ENCODE results near the gene AHRR. TPM values are rescaled to one million over a fixed set of nuclear protein-coding genes. Genes with fewer than 3 reads are reported as not detected.
A peak's percentile ranks its signal among the peaks of the same experiment; 100 is the strongest.
"Not testable (repeated sequence)": the region's sequence is repeated elsewhere in the genome, so short reads cannot be mapped to it uniquely, and the experiment has no call there.

AHRR gene
- total RNA-seq, 1 donor, result 54.6 TPM

DNA sequence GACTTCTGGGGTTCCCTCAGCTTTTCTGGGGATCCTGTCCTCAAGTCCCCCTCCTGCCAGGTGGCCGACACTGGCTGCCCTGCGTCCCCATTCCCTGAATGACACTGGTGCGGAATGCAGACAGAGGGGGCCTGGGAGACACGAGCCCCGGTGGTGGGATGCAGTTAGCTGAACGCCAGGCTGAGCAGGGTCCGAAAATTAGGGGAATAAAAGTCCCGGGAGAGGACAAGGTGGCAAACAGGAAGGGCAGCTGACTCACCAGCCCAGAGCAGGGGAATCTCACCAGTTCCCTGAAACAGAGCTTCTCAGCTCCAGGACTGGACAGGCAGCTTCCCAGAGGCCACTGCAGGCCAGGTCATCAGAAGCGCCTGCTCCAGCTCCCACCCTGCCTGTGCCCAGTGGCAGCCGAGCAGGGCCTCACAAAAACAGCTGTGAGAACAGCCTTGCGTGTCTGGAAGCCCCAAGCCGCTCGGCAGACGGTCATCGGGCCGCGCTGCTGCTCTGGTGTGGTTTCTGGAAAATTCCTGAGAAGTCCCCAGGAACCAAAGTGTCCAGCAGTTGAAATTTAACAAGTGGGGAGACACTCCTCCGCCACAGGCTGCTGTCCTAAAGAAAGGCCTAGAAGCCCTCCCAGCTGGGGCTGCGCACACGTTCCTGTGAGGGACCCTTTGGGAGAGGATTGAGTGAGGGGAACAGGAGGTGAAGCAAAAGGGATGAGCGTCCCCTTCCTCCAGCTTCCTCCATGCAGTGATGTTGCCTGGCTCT, 73.8 kb downstream of the AHRR start:
- Histone ChIP-seq H3K36me3 (ENCODE audit: insufficient read depth, low read length) (peaks cover 19% of the 10 kb centered on the region), H4K20me1 (ENCODE audit: insufficient read depth, low read length) (no peaks in the 10 kb centered on the region), H3K27me3 (ENCODE audit: insufficient read depth, low read length) (no peaks in the 10 kb centered on the region), H3K4me1 (ENCODE audit: insufficient read depth, low read length) (peaks cover 32% of the 10 kb centered on the region), H2AFZ (ENCODE audit: low read length) (no peak overlapping the region), H3K4me2 (ENCODE audit: insufficient read depth, low read length) (peak overlapping the region; percentile 36), H3K9me3 (ENCODE audit: low read depth, low read length) (no peaks in the 10 kb centered on the region), H3K4me3 (ENCODE audit: insufficient read depth, low read length) (no peak overlapping the region), H3K27ac (ENCODE audit: low read depth, low read length) (peak overlapping the region; percentile 99), H3K79me2 (ENCODE audit: insufficient read depth, low read length) (peaks cover 32% of the 10 kb centered on the region)
- TF ChIP-seq, protein P1, sequence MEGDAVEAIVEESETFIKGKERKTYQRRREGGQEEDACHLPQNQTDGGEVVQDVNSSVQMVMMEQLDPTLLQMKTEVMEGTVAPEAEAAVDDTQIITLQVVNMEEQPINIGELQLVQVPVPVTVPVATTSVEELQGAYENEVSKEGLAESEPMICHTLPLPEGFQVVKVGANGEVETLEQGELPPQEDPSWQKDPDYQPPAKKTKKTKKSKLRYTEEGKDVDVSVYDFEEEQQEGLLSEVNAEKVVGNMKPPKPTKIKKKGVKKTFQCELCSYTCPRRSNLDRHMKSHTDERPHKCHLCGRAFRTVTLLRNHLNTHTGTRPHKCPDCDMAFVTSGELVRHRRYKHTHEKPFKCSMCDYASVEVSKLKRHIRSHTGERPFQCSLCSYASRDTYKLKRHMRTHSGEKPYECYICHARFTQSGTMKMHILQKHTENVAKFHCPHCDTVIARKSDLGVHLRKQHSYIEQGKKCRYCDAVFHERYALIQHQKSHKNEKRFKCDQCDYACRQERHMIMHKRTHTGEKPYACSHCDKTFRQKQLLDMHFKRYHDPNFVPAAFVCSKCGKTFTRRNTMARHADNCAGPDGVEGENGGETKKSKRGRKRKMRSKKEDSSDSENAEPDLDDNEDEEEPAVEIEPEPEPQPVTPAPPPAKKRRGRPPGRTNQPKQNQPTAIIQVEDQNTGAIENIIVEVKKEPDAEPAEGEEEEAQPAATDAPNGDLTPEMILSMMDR (IDR thresholded peaks at IDR 0.05; ENCODE audit: extremely low read depth, low read depth, low read length), result no peak
- DNase-seq (ENCODE audit: insufficient read length, low spot score, missing footprints), result peak; percentile 99

DNA sequence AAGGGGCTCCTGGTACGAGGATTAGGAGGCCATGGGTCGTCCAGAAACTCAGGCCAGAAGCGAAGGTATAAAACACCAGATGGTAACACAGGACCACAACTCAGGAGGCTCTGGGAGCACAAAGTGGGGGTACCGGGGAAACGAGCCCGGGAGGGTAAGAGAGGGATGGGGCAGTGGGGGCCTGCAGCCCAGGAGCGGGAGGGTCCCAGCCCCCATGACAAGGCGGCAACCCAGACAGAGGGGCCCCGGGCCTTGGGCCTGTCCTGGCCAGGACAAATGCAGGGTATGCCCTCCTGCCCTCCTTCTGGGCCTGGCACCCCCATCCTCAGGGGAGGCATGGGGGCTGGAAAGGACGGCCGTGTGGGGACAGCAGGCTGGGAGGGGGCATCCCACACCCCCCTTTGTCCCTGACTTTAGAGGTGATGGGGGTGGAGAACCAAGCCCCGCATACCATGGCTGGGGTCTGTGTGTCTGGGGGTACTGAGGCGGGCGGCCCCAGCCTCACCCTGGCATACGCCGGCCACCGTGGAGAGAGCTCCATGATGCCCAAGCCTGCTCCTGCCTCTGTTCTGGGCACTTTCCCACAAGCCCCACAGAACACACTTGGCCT, 74.5 kb downstream of the AHRR start:
- Histone ChIP-seq H3K36me3 (ENCODE audit: insufficient read depth, low read length) (peaks cover 19% of the 10 kb centered on the region), H3K4me2 (ENCODE audit: insufficient read depth, low read length) (no peak overlapping the region), H3K9me3 (ENCODE audit: low read depth, low read length) (no peaks in the 10 kb centered on the region), H2AFZ (ENCODE audit: low read length) (no peak overlapping the region), H3K4me1 (ENCODE audit: insufficient read depth, low read length) (peaks cover 39% of the 10 kb centered on the region), H3K79me2 (ENCODE audit: insufficient read depth, low read length) (peaks cover 34% of the 10 kb centered on the region), H3K27me3 (ENCODE audit: insufficient read depth, low read length) (no peaks in the 10 kb centered on the region), H4K20me1 (ENCODE audit: insufficient read depth, low read length) (no peaks in the 10 kb centered on the region), H3K4me3 (ENCODE audit: insufficient read depth, low read length) (no peak overlapping the region), H3K27ac (ENCODE audit: low read depth, low read length) (peak overlapping the region; percentile 99)
- no peak for DNase-seq (ENCODE audit: insufficient read length, low spot score, missing footprints)
- TF ChIP-seq, protein P1 (IDR thresholded peaks at IDR 0.05; ENCODE audit: extremely low read depth, low read depth, low read length), result no peak

DNA sequence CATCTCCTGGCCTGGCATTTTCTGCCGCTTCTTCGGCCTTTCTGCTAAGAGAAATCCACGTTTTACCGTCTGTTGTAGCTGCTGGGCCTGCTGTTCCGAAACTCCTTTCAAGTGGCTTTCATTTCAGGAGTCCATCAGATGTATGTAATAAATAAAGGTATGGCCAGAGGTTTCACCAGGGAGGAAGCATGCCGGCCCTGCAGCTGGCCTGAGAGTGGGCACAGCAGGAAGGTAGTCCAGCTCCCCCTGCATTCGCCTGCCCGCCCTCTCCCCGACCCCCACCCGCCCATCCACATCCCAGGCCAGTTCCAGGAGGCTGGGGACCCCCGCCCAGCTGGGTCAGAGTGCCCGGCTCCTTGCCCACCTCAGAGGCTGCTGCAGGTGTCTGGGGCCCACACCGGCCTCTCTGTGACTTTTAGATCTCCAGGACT, 75.0 kb downstream of the AHRR start:
- H4K20me1 ChIP-seq (ENCODE audit: insufficient read depth, low read length), result no peaks in the 10 kb centered on the region
- H3K4me3 ChIP-seq (ENCODE audit: insufficient read depth, low read length), result no peak overlapping the region
- H3K9me3 ChIP-seq (ENCODE audit: low read depth, low read length), result no peaks in the 10 kb centered on the region
- peak overlapping the region; percentile 99 for H3K27ac ChIP-seq (ENCODE audit: low read depth, low read length)
- no peak for DNase-seq (ENCODE audit: insufficient read length, low spot score, missing footprints)
- no peak overlapping the region for H2AFZ ChIP-seq (ENCODE audit: low read length)
- peaks cover 43% of the 10 kb centered on the region for H3K4me1 ChIP-seq (ENCODE audit: insufficient read depth, low read length)
- H3K36me3 ChIP-seq (ENCODE audit: insufficient read depth, low read length), result peaks cover 24% of the 10 kb centered on the region
- peaks cover 39% of the 10 kb centered on the region for H3K79me2 ChIP-seq (ENCODE audit: insufficient read depth, low read length)
- TF ChIP-seq, protein P1 (IDR thresholded peaks at IDR 0.05; ENCODE audit: extremely low read depth, low read depth, low read length), result no peak
- no peaks in the 10 kb centered on the region for H3K27me3 ChIP-seq (ENCODE audit: insufficient read depth, low read length)
- no peak overlapping the region for H3K4me2 ChIP-seq (ENCODE audit: insufficient read depth, low read length)

DNA sequence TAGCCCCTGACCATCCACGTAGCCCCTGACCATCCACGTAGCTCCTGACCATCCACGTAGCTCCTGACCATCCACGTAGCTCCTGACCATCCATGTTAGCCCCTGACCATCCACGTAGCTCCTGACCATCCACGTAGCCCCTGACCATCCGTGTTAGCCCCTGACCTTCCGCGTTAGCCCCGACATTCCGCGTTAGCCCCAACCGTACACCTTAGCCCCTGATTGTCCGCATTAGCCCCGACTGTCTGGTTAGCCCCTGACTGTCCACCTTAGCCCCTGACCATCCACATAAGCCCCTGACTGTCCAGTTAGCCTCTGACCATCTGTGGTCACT, 76.6 kb downstream of the AHRR start:
- not testable (repeated sequence) for H3K4me2 ChIP-seq (ENCODE audit: insufficient read depth, low read length); H2AFZ ChIP-seq (ENCODE audit: low read length); H4K20me1 ChIP-seq (ENCODE audit: insufficient read depth, low read length); H3K4me3 ChIP-seq (ENCODE audit: insufficient read depth, low read length); H3K27me3 ChIP-seq (ENCODE audit: insufficient read depth, low read length); H3K9me3 ChIP-seq (ENCODE audit: low read depth, low read length); DNase-seq (ENCODE audit: insufficient read length, low spot score, missing footprints)
- Histone ChIP-seq H3K27ac (ENCODE audit: low read depth, low read length) (peak overlapping the region; percentile 100), H3K4me1 (ENCODE audit: insufficient read depth, low read length) (peaks cover 43% of the 10 kb centered on the region), H3K79me2 (ENCODE audit: insufficient read depth, low read length) (peaks cover 41% of the 10 kb centered on the region), H3K36me3 (ENCODE audit: insufficient read depth, low read length) (peaks cover 34% of the 10 kb centered on the region)

All from osteoblast (primary cell).